RCC 7860 (cell line): ENCODE data around the gene MPHOSPH10.
"Not testable (repeated sequence)": the region's sequence is repeated elsewhere in the genome, so short reads cannot be mapped to it uniquely, and the experiment has no call there.

ENCODE experiments used
- DNase-seq: peaks from one replicate; pipeline ENCODE4 v3.0.0-alpha.2; 2015; ENCODE audit warnings: low spot score
- FAIRE-seq: peaks from 2 replicates; lab custom pipeline; 2012; peaks lifted over from hg19 to GRCh38; lab: Jason Lieb, UNC

MPHOSPH10 gene

GRCh38 chr2:71122387-71123298 is 7.8 kb upstream of the MPHOSPH10 start:
- DNase-seq, result no peak
- FAIRE-seq, result no peak

- FAIRE-seq (no peak), DNase-seq (no peak)
Measured at GRCh38 chr2:71125506-71126294, 4.7 kb upstream of the MPHOSPH10 start.

GRCh38 chr2:71126957-71127356 is 3.5 kb upstream of the MPHOSPH10 start:
- FAIRE-seq (no peak), DNase-seq (no peak)

GRCh38 chr2:71129114-71129901 is 1.1 kb upstream of the MPHOSPH10 start:
- FAIRE-seq (no peak), DNase-seq (peak; percentile 23)

- DNase-seq, result peak; percentile 20
- no peak for FAIRE-seq
Measured at GRCh38 chr2:71129902-71130151, 607 bp upstream of the MPHOSPH10 start.

GRCh38 chr2:71130905-71131244 is 441 bp downstream of the MPHOSPH10 start:
- FAIRE-seq (no peak), DNase-seq (no peak)

GRCh38 chr2:71131387-71132166 is 1.1 kb downstream of the MPHOSPH10 start:
- FAIRE-seq, DNase-seq: not testable (repeated sequence)

- no peak for FAIRE-seq
Measured at GRCh38 chr2:71133603-71134002, 3.2 kb downstream of the MPHOSPH10 start.

GRCh38 chr2:71136174-71136573 is 5.7 kb downstream of the MPHOSPH10 start:
- FAIRE-seq (no peak), DNase-seq (no peak)

More at GRCh38 chr2:71133603-71134002, 3.2 kb downstream of the MPHOSPH10 start:
- DNase-seq, result no peak

- DNase-seq, result no peak
- no peak for FAIRE-seq
Measured at GRCh38 chr2:71143782-71144181, 13.3 kb downstream of the MPHOSPH10 start.

GRCh38 chr2:71148506-71149063 is 18.2 kb downstream of the MPHOSPH10 start:
- DNase-seq (no peak), FAIRE-seq (no peak)

- no peak for FAIRE-seq
- no peak for DNase-seq
Measured at GRCh38 chr2:71150082-71150816, 19.8 kb downstream of the MPHOSPH10 start.

- no peak for FAIRE-seq
- DNase-seq, result no peak
Measured at GRCh38 chr2:71151620-71152019, 21.2 kb downstream of the MPHOSPH10 start.

- FAIRE-seq (no peak), DNase-seq (no peak)
Measured at GRCh38 chr2:71153585-71154224, 23.3 kb downstream of the MPHOSPH10 start.

- FAIRE-seq (no peak), DNase-seq (no peak)
Measured at GRCh38 chr2:71154279-71154678, 23.8 kb downstream of the MPHOSPH10 start.

- DNase-seq (no peak), FAIRE-seq (no peak)
Measured at GRCh38 chr2:71154798-71155197, 24.4 kb downstream of the MPHOSPH10 start.

- no peak for FAIRE-seq
- no peak for DNase-seq
Measured at GRCh38 chr2:71155846-71156245, 25.4 kb downstream of the MPHOSPH10 start.

- DNase-seq, result no peak
Measured at GRCh38 chr2:71156573-71156972, 26.1 kb downstream of the MPHOSPH10 start.

GRCh38 chr2:71157124-71157793 is 26.8 kb downstream of the MPHOSPH10 start:
- FAIRE-seq (no peak), DNase-seq (no peak)

More at GRCh38 chr2:71156573-71156972, 26.1 kb downstream of the MPHOSPH10 start:
- no peak for FAIRE-seq
